GM13977 (cell line): ENCODE data around the gene ROBO3.

ENCODE experiments used
- DNase-seq: peaks from one replicate; pipeline ENCODE4 v3.0.0; 2012; ENCODE audit warnings: low spot score
- CTCF ChIP-seq: IDR thresholded peaks from 2 replicates; pipeline ENCODE4 v1.5.1; 2012; ENCODE audit warnings: mild to moderate bottlenecking, control low read depth; ENCODE audit not compliant: insufficient read depth; ENCODE audit errors: extremely low read depth, missing control alignments
- in situ Hi-C: fragments of 300-500 bp; cut with MboI; formaldehyde crosslinking; loops from one replicate; pipeline ENCODE4 v1.12.0; 2022; ENCODE audit warnings: low sequenced_read_pairs, low pct_unique_long_range_greater_than_20kb, mixed read lengths, inconsistent platforms; ENCODE audit not compliant: unreplicated experiment

The ROBO3 gene

DNA sequence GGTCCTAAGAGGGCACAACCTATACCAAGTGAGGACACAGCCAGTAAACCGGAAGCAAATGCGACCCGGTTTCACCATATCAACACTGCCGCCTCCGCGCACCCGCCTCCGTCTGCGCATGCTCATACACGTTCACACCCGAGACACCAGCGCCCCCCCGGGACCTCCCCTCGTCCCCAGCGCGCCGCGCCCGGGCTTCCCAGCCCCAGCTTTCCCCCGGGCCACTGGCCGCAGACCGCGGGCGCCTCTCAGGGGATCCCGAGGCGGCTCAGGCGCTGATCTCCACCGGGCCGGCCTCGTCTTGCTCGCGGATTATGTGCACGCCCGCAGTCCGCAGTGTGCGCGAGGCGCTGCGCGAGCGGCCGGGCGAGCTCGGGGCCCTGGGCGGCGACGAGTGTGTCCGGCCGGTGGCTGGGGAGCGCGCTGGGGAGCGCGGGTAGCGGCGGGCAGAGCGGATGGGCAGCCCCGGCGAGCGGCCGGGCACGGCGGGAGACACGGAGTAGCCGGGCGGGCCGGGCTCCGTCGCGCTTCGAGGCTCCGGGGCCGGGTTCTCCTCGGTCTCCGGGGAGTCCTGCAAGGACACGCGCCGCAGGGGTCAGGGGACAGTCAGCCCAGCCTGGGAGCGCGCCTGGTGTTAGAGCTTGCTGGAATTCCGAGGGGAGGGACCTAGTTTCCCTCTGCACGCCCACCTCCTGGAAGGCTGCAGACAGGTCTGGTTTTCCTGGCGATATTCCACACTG lies 55.8 kb downstream of the ROBO3 start:
- in situ Hi-C loops = no loop called here
- TF ChIP-seq CTCF = no peak

DNA sequence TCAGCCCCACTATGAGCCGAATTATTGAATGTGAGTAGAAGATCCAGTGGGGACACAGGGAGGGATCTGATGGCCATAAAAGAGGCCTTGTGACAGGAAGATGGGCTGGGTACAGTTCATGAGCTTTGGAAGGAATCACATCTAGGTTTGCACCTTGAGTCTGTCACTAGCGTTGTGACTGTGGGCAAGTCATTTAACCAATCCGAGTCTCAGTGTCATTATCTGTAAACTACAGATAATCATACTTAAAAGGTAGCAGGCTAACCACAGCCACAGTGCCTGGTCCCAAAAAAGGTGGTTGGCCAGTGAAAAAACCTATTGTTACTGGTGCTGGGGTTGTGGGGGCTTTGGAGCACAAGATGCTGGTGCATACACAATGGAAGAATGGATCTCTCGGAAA lies 57.6 kb downstream of the ROBO3 start:
- in situ Hi-C loops = no loop called here
- no peak for DNase-seq
- no peak for TF ChIP-seq CTCF

More for the DNA sequence above, 55.8 kb downstream of the ROBO3 start:
- DNase-seq = peak; percentile 83

- in situ Hi-C loops = no loop called here
- TF ChIP-seq CTCF = no peak
- DNase-seq = no peak
These were observed 58.1 kb downstream of the ROBO3 start for GRCh38 chr11:124923296-124923695.

DNA sequence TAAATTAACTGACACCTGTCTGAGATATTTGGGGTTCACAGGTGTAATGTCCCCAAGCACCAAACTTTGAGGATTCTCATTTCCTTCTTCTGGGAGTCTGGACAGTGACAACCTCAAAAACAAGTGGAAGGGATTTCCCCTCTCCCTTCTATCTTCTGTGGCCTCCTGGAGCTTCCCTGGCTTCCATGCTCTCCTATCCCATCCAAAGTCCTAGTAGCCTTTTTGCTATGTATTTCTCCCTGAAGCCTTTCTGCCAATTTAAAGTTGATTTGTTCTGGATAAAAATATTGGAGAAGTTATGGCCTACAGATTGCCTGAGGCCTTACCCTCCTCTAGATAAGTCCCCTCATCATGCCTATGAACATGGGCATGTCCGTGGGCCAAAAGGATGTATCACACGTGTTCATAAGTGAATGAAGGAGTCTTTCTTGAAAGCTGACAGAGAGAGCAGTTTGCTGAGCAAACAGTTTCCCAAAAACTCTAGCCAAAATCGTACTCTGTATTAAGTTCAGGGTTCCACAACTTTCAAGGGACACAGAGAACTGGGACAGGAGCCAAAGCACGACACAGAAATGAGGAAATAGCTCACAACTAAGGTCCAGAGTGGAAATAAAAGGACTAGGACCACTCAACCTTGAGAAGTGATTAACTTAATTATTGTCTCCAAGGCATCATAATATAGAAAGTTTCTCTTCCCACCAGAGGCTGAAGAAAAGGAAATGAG lies 63.9 kb downstream of the ROBO3 start:
- in situ Hi-C loops = no loop called here
- no peak for TF ChIP-seq CTCF
- DNase-seq = no peak

DNA sequence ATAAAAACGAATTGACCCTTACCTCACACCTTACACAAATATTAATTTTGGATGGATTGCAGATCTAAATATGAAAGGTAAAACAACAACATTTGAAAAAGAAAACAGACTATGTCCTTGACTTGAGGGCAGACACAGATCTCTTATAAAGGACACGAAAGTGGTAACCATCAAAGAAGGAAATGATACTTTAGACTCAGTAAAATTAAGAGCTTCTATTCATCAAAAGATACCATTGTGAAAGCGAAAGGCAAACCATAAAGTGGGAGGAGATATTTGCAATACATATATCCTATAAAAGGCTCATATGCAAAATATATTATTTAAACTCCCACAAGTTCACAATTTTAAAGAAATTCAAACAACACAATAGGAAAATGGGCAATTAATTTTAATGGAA lies 65.6 kb downstream of the ROBO3 start:
- no peak for TF ChIP-seq CTCF
- DNase-seq = no peak
- in situ Hi-C loops = no loop called here
